GM12801 (cell line): Measurements from ENCODE around the gene PSG6.

ENCODE experiments used
- TF ChIP-seq, protein P1 (sequence below): IDR thresholded peaks from one replicate; pipeline ENCODE4 v1.5.1; 2011; ENCODE audit warnings: control low read depth; ENCODE audit not compliant: insufficient read length; ENCODE audit errors: extremely low read depth

PSG6 gene

DNA sequence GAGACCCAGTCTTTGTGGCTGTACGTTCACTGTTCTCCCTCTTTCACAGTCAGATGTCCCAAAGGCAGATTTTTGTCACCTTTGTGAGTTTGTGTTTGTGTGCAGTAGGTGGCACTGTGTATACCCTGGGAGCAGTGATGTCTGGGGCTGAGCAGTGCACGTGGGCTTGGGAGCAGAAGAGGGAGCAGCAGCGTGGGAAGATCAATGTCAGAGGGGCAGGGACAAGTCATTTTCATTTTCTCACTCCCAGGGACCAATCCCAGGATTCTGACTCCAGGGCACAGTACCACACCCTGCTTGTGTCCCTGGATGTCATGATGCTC lies 2.0 kb upstream of the PSG6 start:
- TF ChIP-seq, protein P1, sequence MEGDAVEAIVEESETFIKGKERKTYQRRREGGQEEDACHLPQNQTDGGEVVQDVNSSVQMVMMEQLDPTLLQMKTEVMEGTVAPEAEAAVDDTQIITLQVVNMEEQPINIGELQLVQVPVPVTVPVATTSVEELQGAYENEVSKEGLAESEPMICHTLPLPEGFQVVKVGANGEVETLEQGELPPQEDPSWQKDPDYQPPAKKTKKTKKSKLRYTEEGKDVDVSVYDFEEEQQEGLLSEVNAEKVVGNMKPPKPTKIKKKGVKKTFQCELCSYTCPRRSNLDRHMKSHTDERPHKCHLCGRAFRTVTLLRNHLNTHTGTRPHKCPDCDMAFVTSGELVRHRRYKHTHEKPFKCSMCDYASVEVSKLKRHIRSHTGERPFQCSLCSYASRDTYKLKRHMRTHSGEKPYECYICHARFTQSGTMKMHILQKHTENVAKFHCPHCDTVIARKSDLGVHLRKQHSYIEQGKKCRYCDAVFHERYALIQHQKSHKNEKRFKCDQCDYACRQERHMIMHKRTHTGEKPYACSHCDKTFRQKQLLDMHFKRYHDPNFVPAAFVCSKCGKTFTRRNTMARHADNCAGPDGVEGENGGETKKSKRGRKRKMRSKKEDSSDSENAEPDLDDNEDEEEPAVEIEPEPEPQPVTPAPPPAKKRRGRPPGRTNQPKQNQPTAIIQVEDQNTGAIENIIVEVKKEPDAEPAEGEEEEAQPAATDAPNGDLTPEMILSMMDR = no peak

DNA sequence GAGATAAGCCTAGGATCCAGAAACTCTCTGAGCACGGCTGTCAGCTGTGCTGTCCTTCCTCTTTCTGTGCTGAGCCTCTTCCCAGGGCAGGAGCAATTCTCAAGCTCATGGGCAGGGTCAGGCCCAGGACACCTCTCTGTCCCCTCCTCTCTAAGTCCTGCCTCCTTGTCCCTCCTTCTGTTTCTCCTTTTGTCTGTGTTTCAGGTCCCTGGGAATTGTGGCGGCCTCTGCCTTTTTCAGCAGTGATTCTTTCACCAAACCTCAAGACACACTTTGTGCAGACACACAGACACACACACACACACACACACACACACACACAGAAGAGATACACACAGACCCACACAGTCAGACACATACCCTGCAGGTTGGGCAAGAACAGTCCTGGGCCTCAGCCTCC lies 38.1 kb downstream of the PSG6 start, which contains the start of gene PSG1:
TSS of gene PSG1 (minus strand) at position 101 of the 400 bp plus-strand sequence. CDS start 132 bp downstream, outside the sequence.
- TF ChIP-seq, protein P1 = no peak

GRCh38 chr19:42872608-42873007 lies 45.1 kb downstream of the PSG6 start:
- TF ChIP-seq, protein P1 = no peak

GRCh38 chr19:42857544-42857867 lies 60.2 kb downstream of the PSG6 start:
- TF ChIP-seq, protein P1 = no peak
